Measurements from ENCODE around the gene MECP2.
"Not testable (repeated sequence)": the region's sequence is repeated elsewhere in the genome, so short reads cannot be mapped to it uniquely, and the experiment has no call there.

Gene MECP2

DNA sequence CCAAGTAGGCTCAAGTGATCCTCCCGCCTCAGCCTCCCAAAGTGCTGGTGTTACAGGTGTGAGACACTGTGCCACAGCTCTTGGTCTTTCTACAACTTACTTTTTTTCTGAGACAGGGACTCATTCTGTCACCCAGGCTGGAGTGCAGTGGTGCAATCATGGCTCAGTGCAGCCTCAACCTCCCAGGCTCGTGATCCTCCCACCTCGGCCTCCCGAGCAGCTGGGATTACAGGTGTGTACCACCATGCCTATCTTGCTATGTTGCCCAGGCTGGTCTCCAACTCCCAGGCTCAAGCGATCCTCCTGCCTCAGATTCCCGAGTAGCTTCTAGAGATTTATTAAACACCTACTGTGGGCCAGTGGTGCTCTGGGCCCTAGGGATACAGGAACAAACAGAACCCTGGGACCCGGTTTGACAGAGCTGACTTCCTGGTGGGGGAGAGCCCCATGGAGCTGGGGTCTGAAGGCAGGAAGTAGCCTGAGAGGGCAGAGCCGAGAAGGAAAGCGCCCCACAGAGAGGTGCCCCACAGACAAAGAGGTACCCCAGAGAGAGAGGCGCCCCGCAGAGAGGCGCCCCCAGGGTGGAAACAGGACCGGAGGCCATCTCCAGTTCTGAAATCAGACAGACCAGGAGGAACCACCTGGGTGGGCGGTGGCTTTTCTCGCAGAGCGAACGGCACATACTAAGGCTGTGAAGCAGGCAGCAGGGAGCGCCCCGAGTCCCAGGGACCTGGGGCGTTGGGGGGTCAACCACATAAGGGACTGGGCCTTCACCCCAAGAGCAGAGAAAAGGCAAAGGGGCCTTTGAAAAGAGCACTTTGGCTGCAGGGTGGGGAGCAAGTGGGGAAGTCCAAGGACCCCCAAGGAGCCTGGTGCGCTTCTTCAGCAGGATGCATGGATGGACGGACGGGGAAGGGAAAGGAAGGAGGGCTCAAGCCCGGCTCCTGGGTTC, 82.8 kb downstream of the MECP2 start:
- DNase-seq, result no peak

GRCh38 chrX:154013614-154014360, 83.7 kb downstream of the MECP2 start:
- peak; percentile 48 for DNase-seq

GRCh38 chrX:154013001-154013421, 84.5 kb downstream of the MECP2 start:
- DNase-seq, result no peak

- DNase-seq, result no peak
Observed at GRCh38 chrX:154012336-154012991, 85.1 kb downstream of the MECP2 start.

- DNase-seq, result no peak
Observed at GRCh38 chrX:154011376-154012335, 85.9 kb downstream of the MECP2 start.

- DNase-seq, result no peak
Observed at GRCh38 chrX:154010330-154011087, 87.0 kb downstream of the MECP2 start.

- DNase-seq, result no peak
Observed at GRCh38 chrX:154008521-154008920, 89.0 kb downstream of the MECP2 start.

GRCh38 chrX:154006947-154007346, 90.6 kb downstream of the MECP2 start:
- no peak for DNase-seq

GRCh38 chrX:154004315-154004714, 93.2 kb downstream of the MECP2 start:
- DNase-seq, result no peak

DNA sequence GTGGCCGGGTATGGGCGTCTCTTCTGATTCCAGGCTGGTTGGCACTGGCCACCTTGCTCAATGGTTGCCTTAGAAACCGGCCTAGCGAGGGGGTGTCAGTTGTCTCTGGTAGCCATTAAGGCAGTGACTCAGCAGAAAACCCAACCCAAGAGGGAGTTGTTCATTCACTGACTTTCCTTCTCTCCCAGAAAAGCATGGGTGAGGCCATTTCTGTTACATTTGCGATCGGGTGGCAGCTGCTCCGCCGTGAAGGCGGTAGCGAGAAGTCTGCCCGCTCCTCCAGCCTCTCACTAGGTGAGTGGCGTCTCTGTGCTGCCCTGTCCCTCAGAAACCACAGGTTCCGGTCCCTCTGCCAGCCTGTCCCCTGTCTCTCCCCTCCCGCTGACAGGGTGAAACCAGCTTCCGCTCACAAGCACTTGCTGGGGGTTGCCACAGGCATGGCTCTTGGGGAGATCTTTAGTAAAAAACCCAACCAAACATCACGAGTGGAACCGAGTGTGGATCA, 95.2 kb downstream of the MECP2 start:
- DNase-seq, result peak; percentile 41

DNA sequence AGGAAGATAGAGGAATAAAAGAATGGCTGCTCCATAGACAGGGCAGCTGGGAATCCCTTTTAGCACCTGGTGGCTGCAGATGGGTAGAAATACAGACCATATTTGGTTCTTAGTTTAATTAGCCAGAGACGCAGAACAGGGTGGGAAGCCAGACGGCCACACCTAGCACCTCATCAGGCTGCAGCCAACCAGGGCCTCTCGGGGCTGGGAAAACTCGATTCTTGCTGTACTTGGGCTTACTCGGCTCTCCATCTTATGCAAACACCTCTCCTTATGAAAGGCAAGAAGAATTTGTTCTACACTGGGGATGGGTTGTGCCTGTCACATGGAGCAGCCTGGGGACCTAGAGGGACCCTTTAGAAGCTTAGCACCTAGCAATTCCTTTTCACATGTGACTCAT, 97.5 kb downstream of the MECP2 start:
- DNase-seq, result no peak

DNA sequence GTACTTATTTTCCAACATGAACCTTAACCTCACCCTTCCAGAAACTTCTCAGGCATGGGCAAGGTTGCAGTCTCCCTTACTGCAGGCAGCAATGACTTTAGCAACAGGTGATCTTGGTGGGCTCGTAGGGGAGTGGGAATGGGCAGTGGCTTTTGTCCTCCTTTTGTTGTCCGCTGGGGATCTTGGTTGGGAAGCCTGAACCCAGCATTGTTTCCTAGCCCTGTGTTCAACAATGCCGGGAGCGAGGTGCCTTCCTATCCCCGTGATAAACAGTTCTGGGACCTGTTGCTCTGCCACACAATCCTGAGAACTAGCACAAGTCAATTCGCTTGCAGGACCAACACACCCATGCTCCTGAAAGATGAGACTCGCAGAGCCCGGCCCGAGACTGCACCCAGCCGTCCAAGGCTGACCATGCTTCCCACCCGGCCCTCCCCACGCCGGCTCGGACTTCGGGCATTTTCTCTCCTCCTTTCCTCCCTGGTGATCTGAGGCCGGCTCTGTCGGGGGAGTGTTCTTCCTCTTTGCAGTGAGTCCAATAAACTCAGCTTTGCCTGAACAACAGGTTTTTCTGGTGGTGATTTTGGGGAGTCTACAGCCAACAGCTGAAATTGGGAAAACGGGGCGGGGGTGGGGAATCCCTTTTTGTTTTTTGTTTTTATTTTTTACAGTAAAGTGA, 98.0 kb downstream of the MECP2 start:
- DNase-seq, result no peak

DNA sequence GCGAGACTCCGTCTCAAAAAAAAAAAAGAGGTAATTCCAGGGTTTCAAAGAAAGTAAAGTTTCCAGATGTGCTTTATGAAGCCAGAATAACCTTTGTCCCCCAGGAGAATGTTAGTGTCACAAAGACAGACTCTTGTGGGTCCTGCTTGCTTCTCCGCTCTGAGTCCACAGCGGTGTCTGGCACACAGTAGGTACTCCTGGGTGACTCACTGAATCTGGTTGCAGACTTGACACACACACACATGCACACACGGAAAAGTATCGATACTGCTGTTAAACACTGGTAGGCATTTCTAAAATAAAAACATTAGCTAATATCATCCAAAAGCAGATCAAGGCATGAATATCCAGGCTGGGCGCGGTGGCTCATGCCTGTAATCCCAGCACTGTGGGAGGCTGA, 102.0 kb downstream of the MECP2 start:
- DNase-seq, result no peak

DNA sequence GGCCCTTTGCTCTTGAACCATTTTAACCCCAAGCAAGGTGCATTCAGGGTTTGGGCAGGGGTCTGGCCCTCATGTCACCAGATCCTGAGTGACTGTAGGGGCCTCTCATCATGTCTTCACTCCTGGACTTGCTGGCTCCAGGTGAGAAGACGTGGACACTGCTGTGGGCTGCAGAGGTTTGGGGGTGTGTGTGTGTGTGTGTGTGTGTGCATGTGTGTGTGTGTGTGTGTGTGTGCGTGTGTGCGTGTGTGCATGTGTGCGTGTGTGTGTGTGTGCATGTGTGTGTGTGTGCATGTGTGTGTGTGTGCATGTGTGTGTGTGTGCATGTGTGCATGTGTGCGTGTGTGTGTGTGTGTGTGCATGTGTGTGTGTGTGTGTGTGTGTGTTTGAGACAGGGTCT, 103.1 kb downstream of the MECP2 start:
- not testable (repeated sequence) for DNase-seq

DNA sequence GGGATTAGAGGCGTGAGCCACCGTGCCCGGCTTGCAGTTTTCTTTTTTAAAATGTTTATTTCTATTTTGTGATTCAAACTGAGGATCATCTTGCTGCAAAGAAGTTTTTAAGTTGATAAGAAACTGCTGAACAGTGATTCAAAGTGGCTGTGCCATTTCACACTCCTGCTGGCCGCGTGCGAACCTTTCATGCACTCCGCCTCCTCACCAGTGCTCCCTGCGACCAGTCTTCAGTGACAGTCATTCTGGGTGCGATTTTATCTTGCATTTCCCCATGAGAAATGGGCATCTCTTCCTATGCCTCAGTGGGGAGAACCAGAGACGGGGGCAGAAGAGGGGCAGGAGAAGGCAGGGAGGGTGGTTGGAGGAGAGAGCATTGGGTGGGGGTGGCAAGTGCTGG, 103.5 kb downstream of the MECP2 start:
- DNase-seq, result no peak

GRCh38 chrX:153993079-153993478, 104.4 kb downstream of the MECP2 start:
- DNase-seq, result no peak

DNA sequence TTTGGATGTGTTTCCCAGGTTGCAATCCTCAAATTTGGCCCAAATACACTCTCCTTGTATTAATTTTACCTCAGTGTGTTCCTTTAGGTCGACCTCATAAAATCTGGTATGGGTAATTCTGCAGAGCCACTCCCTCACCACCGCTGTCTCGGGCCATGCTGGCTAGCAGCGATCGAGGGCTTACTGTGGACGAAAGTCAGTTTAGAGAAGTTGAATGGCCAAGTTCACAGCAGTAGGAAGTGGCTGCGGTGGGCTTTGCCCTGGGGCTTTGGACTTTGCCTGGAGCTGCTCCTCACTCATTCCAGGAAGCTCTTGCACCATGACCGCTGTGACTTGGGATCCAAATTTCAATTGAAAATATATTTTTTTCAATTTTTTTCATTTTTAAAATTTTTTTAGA, 105.3 kb downstream of the MECP2 start:
- no peak for DNase-seq

DNA sequence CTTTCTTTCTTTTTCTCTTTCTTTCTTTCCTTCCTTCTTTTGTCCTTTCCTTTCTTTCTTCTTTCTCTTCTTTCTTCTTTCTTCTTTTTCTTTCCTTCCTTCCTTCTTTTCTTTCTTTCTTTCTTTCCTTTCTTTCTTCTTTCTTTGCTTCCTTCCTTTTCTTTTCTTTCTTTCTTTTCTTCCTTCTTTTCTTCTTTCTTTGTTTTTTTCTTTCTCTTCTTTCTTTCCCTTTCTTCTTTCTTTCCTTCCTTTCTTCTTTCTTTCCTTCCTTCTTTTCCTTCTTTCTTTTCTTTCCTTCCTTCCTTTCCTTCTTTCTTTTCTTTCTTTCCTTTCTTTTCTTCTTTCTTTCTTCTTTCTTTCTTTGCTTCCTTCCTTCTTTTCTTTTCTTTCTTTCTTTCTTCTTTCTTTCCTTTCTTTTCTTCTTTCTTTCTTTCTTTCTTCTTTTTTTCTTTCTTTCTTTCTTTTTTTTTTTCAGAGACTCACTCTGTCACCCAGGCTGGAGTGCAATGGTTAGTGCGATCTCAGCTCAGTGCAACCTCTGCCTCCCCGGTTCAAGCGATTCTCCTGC, 106.4 kb downstream of the MECP2 start:
- DNase-seq, result no peak

GRCh38 chrX:153989973-153990655, 107.4 kb downstream of the MECP2 start:
- no peak for DNase-seq

DNA sequence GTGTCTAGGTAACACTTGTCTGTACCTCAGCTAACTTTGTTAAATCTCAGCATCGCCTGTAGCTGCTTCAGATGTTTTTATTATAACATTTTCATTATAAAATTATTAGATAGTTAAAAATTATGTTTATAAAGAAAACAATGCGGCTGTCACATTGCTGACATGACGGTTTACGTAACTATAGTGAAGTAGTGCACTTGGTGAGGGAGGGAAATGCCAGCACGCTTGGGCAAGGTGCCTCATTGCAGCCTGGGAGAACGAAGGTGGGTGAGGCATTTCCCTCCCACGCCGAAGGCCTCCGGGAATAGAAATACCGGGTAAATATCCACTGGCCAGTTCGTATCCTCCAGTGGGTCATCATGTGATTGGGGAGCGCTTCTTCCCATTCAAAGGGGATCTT, 109.0 kb downstream of the MECP2 start:
- no peak for DNase-seq

All from stimulated activated CD4-positive, alpha-beta T cell treated with anti-CD3 and anti-CD28 coated beads, Interleukin-4, amount 100 ng/mL, for 24 hours (primary cell).